GM18502 (cell line): ENCODE data around the gene KIF1C.
"Not testable (repeated sequence)": the region's sequence is repeated elsewhere in the genome, so short reads cannot be mapped to it uniquely, and the experiment has no call there.

ENCODE experiments used
- ATAC-seq: cut with Tn5 transposase; IDR thresholded peaks from one replicate; pipeline ENCODE4 v1.9.1; 2021; ENCODE audit warnings: mild to moderate bottlenecking; ENCODE audit not compliant: unreplicated experiment, poor library complexity

KIF1C gene

GRCh38 chr17:5042157-5043022 lies 44.6 kb downstream of the KIF1C start:
- ATAC-seq: no peak

GRCh38 chr17:5043524-5043923 lies 45.8 kb downstream of the KIF1C start:
- no peak for ATAC-seq

- ATAC-seq: no peak
Measured at GRCh38 chr17:5044630-5045029, 46.9 kb downstream of the KIF1C start.

GRCh38 chr17:5045496-5045895 lies 47.7 kb downstream of the KIF1C start:
- no peak for ATAC-seq

GRCh38 chr17:5047446-5047845 lies 49.7 kb downstream of the KIF1C start:
- ATAC-seq: no peak

- no peak for ATAC-seq
Measured at GRCh38 chr17:5049314-5049841, 51.6 kb downstream of the KIF1C start.

GRCh38 chr17:5050278-5050677 lies 52.5 kb downstream of the KIF1C start:
- ATAC-seq: no peak

- ATAC-seq: no peak
Measured at GRCh38 chr17:5055543-5055942, 57.8 kb downstream of the KIF1C start.

GRCh38 chr17:5065227-5065744 lies 67.5 kb downstream of the KIF1C start:
- no peak for ATAC-seq

- no peak for ATAC-seq
Measured at GRCh38 chr17:5068236-5068635, 70.5 kb downstream of the KIF1C start.

- no peak for ATAC-seq
Measured at GRCh38 chr17:5069724-5070123, 72.0 kb downstream of the KIF1C start.

GRCh38 chr17:5075472-5075871 lies 77.7 kb downstream of the KIF1C start:
- not testable (repeated sequence) for ATAC-seq

- not testable (repeated sequence) for ATAC-seq
Measured at GRCh38 chr17:5077275-5077674, 79.5 kb downstream of the KIF1C start.

GRCh38 chr17:5077781-5078105 lies 80.0 kb downstream of the KIF1C start:
- ATAC-seq: no peak
